ENCODE results near the gene P2RX3. TPM values are rescaled to one million over a fixed set of nuclear protein-coding genes. Genes with fewer than 3 reads are reported as not detected.

The P2RX3 gene
- total RNA-seq, 4 donors from 2014 or later = not detected

DNA sequence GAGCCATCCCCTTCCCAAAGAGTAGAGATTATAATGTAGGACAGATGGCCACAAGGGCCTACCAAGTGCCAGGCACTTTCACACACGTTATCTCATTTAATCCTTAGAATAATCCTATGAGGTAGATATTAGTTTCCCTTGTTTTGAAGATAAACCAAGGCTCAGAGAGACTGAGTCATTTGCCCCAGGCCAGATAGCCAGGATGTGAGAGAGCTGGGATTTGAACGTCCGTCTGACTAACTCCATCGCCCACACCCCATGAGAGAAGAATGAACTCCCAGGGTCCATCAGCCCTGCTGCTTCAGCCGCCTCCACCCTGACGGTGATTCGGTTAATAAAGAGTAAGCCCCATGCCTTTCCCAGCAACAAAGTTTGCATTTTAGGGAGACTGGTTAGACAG, 32.1 kb downstream of the P2RX3 start:
- WGBS = 89% methylated on average over 7 of the region's 7 CpGs
- Histone ChIP-seq H3K4me1 (peaks cover 0 to 4% (median 0%) of the 10 kb centered on the region in 4 donors), H3K27ac (replicated peaks in 1 of 4) (no peak overlapping the region), H3K27me3 (peaks cover 0 to 12% (median 0%) of the 10 kb centered on the region in 4 donors), H3K4me3 (no peak overlapping the region), H3K36me3 (no peaks in the 10 kb centered on the region), H3K9me3 (no peaks in the 10 kb centered on the region)
- intact Hi-C loops (cut with DNase I) = no loop called here
- no peak for DNase-seq (ENCODE audit: extremely low spot score)
- TF ChIP-seq, protein P1, sequence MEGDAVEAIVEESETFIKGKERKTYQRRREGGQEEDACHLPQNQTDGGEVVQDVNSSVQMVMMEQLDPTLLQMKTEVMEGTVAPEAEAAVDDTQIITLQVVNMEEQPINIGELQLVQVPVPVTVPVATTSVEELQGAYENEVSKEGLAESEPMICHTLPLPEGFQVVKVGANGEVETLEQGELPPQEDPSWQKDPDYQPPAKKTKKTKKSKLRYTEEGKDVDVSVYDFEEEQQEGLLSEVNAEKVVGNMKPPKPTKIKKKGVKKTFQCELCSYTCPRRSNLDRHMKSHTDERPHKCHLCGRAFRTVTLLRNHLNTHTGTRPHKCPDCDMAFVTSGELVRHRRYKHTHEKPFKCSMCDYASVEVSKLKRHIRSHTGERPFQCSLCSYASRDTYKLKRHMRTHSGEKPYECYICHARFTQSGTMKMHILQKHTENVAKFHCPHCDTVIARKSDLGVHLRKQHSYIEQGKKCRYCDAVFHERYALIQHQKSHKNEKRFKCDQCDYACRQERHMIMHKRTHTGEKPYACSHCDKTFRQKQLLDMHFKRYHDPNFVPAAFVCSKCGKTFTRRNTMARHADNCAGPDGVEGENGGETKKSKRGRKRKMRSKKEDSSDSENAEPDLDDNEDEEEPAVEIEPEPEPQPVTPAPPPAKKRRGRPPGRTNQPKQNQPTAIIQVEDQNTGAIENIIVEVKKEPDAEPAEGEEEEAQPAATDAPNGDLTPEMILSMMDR (IDR thresholded peaks at IDR 0.05) = no peak
- TF ChIP-seq POLR2AphosphoS5 (IDR thresholded peaks at IDR 0.05) (no peak), POLR2A (IDR thresholded peaks at IDR 0.05; ENCODE audit: low read depth) (no peak), EP300 (IDR thresholded peaks at IDR 0.05) (no peak)

DNA sequence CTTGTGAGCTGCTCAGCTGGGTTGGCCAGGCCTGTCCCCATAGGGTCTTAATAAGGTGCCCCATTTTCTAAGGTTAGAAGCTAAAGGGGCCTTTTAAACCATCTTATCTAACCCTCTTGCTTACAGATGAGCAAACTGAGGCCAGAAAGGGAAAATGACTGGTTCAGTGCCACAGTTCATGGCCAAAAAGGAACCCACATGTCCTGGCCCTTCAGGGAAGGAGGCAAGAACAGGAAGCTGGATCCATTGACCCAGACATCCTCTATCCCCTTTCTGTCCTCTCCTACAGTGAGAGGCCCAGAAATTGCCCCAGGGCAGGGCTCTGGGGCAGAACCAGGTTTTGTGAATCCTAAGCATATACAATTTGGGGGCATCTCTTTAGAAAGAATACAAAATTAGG, 32.8 kb downstream of the P2RX3 start:
- intact Hi-C loops (cut with DNase I) = no loop called here

DNA sequence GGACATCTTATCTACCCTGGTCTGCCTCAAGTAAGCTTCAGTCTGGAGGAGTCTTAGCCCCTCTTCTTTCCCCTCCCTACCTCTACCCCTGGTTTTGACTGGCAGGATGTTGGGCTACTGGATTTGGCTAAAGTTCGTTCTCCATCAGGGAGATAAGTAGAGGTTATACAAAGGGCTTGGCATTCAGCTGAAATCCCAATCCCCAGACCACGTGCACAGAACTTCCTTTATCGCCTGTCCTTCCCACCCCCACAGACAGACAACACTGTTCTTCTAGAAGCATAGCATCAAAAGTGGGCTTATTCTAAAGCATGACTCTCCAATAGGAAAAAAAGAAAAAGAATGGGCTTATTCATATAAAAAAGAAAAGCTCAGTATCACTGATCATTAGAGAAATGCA, 35.0 kb downstream of the P2RX3 start:
- no peak for DNase-seq (ENCODE audit: extremely low spot score)
- peaks cover 0 to 4% (median 0%) of the 10 kb centered on the region in 4 donors for H3K4me1 ChIP-seq
- H3K9me3 ChIP-seq = no peaks in the 10 kb centered on the region
- WGBS = 48% methylated on average over 3 of the region's 3 CpGs
- TF ChIP-seq EP300 (IDR thresholded peaks at IDR 0.05) = no peak
- TF ChIP-seq, protein P1 (IDR thresholded peaks at IDR 0.05) = no peak
- no peak for TF ChIP-seq POLR2AphosphoS5 (IDR thresholded peaks at IDR 0.05)
- TF ChIP-seq POLR2A (IDR thresholded peaks at IDR 0.05; ENCODE audit: low read depth) = no peak
- no peak overlapping the region for H3K4me3 ChIP-seq
- no peak overlapping the region for H3K27ac ChIP-seq (replicated peaks in 1 of 4)
- intact Hi-C loops (cut with DNase I) = no loop called here
- peaks cover 0 to 18% (median 0%) of the 10 kb centered on the region in 4 donors for H3K27me3 ChIP-seq
- H3K36me3 ChIP-seq = no peaks in the 10 kb centered on the region

More for the DNA sequence above, 32.8 kb downstream of the P2RX3 start:
- Histone ChIP-seq H3K9me3 (no peaks in the 10 kb centered on the region), H3K27me3 (peaks cover 0 to 12% (median 0%) of the 10 kb centered on the region in 4 donors), H3K27ac (replicated peaks in 1 of 4) (no peak overlapping the region), H3K36me3 (no peaks in the 10 kb centered on the region), H3K4me3 (no peak overlapping the region), H3K4me1 (peaks cover 0 to 4% (median 0%) of the 10 kb centered on the region in 4 donors)
- TF ChIP-seq POLR2A (IDR thresholded peaks at IDR 0.05; ENCODE audit: low read depth) (no peak), EP300 (IDR thresholded peaks at IDR 0.05) (no peak), POLR2AphosphoS5 (IDR thresholded peaks at IDR 0.05) (no peak)
- TF ChIP-seq, protein P1 (IDR thresholded peaks at IDR 0.05) = no peak
- no peak for DNase-seq (ENCODE audit: extremely low spot score)

DNA sequence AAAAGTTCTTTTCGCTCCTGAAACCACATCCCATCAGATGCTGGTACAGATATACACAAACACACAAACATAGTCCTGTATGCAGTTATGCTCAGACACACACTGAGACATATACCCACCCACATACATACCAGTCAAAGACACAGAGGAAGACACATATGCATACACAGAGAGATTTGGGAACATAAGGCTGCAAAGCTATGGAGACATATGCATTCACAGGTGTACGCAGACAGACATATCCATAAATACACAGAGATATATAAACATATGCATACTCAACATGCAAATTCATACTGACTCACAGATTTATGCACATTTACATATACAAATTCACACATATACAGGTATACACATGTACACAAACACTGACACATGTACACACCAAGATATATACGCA, 36.8 kb downstream of the P2RX3 start:
- DNase-seq (ENCODE audit: extremely low spot score) = no peak
- H3K27me3 ChIP-seq = peaks cover 0 to 18% (median 0%) of the 10 kb centered on the region in 4 donors
- 92% methylated on average over 3 of the region's 3 CpGs for WGBS
- no peaks in the 10 kb centered on the region for H3K9me3 ChIP-seq
- intact Hi-C loops (cut with DNase I) = no loop called here
- H3K4me3 ChIP-seq = no peak overlapping the region
- TF ChIP-seq POLR2AphosphoS5 (IDR thresholded peaks at IDR 0.05) (no peak), EP300 (IDR thresholded peaks at IDR 0.05) (no peak), POLR2A (IDR thresholded peaks at IDR 0.05; ENCODE audit: low read depth) (no peak)
- TF ChIP-seq, protein P1 (IDR thresholded peaks at IDR 0.05) = no peak
- no peak overlapping the region for H3K27ac ChIP-seq (replicated peaks in 1 of 4)
- H3K4me1 ChIP-seq = peaks cover 0 to 4% (median 0%) of the 10 kb centered on the region in 4 donors
- no peaks in the 10 kb centered on the region for H3K36me3 ChIP-seq

DNA sequence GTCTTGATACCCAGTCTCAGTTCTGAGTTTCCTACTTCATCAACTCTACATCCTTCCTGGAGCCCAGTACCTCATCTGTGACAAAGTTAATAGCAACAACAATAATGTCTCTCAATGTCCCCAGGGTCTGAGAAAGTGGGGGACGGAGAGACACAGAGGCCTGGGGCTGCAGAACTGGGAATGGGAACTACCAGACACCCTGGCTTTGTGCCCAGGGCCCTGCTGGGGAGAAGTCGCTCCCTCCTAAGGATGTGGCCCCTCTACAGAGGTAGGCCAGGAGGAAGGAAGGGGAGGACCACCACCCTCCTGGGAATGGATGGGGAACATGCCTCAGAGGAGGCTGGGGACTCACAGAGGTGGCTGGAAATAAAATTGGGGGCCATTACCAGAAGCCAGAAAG, 37.3 kb downstream of the P2RX3 start:
- WGBS = 72% methylated on average over 2 of the region's 2 CpGs
- H3K4me1 ChIP-seq = peaks cover 0 to 4% (median 0%) of the 10 kb centered on the region in 4 donors

More for the DNA sequence above, 37.3 kb downstream of the P2RX3 start:
- peaks cover 0 to 18% (median 0%) of the 10 kb centered on the region in 4 donors for H3K27me3 ChIP-seq
- no peak for DNase-seq (ENCODE audit: extremely low spot score)
- TF ChIP-seq, protein P1 (IDR thresholded peaks at IDR 0.05) = no peak
- no peak for TF ChIP-seq POLR2AphosphoS5 (IDR thresholded peaks at IDR 0.05)
- no peak for TF ChIP-seq POLR2A (IDR thresholded peaks at IDR 0.05; ENCODE audit: low read depth)
- TF ChIP-seq EP300 (IDR thresholded peaks at IDR 0.05) = no peak
- no peaks in the 10 kb centered on the region for H3K9me3 ChIP-seq
- no peak overlapping the region for H3K4me3 ChIP-seq
- H3K27ac ChIP-seq (replicated peaks in 1 of 4) = no peak overlapping the region
- intact Hi-C loops (cut with DNase I) = no loop called here
- H3K36me3 ChIP-seq = no peaks in the 10 kb centered on the region

Data from esophagus muscularis mucosa (tissue), 4 donors.